Central memory CD4-positive, alpha-beta T cell (primary cell): ENCODE results near the gene LYRM4.
"Not testable (repeated sequence)": the region's sequence is repeated elsewhere in the genome, so short reads cannot be mapped to it uniquely, and the experiment has no call there.

Experiments
- DNase-seq: peaks from one replicate; pipeline ENCODE4 v3.0.0; 2022

LYRM4 gene

DNA sequence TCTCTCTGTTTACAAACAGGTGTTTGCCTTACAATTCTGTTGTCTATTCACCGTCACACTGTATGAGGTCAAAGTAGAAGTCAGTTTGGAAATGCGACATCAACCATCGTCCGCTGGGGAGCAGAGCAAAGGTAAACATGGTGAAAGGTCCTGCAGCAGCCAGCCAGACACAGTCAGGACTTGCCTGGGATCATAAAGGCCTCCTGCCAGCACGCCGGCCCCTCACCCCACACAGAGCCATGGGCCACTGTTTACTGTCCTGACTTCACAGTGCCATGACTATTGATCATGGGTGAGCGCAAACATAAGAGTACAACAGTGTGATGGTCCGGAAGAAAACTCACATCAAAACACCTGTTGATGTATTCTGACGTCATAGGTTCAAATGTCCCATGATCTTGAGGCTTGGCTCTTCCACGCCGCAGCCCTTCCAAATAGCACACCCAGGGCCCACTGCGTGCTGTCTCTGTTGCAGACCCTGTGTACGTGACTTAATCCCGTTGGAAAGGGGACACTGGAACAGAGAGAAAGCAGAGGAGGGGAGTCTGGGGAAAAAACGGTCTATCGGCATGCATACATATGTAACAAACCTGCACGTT, 192.5 kb downstream of the LYRM4 start:
- no peak for DNase-seq

DNA sequence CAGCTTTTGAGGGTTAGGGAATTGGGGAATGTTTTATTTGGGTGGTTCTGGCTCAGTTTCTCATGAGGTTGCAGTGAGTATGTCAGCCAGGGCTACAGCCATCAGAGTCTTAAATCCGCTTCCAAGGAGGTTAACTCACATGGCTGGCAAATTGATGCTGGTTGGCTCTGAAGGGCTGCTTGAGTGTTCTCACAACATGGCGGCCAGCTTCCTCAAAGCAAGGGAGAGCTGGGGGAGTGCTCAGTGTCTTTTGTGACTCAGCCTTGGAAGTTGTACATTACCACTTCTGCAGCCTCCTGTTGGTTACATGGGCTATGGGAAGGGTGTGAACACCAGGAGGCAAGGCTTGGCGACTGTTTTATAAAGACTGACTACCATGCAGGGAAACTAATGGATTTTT, 193.4 kb downstream of the LYRM4 start:
- DNase-seq = no peak

DNA sequence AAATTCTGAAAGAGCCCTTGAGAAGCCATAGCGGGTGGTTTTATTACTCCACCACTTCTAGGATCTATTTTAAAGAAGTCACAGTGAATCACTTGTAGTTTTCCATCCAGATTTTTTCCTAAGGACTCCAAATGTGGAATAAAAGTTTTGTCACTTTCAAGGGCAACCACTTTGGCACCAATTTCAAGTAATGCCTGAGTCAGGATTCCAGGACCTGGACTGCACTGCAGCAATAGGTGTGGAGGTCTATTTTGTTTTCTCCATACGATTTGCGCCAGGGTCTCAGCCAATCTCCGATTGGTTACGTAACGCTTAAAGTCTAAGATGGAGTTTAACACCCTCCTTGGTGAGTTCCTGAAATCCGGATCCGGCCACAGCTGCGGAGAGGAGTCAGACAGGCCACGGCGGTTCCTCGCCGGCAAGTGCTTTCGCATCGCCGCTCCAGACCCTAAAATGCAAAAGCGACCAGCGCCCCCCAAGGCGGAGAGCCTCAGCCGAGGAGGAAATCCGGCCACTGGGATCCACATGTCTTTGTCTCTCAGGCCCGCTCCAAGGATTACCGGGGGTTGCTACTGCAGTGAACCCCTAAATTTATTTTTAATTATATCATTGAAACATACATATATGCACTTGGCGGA, 194.2 kb downstream of the LYRM4 start:
- DNase-seq = no peak

DNA sequence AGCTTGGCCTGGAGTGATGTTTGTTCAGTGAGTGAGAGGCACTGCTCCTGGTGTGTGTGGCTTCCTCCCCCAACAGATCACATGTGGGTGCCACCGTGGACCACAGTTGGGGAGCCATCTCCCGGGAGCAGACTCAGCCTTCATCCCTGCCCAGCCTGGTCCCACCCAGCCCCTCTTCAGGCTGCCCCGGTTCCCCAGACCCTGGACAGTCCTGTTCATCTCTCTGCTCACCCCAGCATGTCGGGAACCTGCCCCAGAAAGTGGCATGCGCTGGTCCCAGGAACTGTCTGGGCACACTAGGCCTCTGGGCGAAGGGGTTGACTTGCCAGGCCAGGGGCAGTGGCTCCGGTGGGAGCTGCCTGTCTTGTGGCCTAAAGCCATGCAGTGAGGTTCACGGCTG, 197.1 kb downstream of the LYRM4 start:
- no peak for DNase-seq

DNA sequence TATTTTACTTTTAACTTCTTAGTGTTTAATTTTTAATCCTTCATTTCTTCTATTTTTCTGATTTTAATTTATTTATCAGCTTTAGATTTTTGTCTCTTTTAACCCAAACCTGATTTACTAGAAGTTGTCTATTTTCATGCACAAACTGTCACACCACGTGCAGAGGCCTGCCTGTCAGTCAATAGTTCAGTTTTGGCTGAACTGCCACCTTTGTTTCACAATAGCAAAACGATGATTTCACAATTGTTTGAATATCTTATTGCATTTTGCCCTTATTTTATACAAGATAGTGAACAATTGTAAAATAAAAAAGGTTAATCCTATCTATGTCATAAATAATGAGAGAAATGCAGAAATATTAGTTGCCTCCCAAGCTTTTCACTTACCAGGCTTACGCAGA, 199.6 kb downstream of the LYRM4 start:
- DNase-seq = no peak

DNA sequence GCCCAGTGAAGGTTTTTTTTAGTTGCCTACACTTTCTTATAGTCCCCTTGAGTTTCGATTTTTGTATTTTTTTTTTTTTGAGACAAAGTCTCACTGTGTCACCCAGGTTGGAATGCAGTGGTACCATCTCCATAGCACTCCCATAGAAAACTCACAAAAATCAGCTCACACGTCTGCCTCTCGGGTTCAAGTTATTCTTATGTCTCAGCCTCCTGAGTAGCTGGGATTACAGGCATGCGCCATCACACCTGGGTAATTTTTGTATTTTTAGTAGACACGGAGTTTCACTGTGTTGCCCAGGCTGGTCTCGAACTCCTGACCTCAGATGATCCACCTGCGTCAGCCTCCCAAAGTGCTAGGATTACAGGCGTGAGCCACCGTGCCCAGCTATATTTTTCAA, 200.3 kb downstream of the LYRM4 start:
- DNase-seq = not testable (repeated sequence)

DNA sequence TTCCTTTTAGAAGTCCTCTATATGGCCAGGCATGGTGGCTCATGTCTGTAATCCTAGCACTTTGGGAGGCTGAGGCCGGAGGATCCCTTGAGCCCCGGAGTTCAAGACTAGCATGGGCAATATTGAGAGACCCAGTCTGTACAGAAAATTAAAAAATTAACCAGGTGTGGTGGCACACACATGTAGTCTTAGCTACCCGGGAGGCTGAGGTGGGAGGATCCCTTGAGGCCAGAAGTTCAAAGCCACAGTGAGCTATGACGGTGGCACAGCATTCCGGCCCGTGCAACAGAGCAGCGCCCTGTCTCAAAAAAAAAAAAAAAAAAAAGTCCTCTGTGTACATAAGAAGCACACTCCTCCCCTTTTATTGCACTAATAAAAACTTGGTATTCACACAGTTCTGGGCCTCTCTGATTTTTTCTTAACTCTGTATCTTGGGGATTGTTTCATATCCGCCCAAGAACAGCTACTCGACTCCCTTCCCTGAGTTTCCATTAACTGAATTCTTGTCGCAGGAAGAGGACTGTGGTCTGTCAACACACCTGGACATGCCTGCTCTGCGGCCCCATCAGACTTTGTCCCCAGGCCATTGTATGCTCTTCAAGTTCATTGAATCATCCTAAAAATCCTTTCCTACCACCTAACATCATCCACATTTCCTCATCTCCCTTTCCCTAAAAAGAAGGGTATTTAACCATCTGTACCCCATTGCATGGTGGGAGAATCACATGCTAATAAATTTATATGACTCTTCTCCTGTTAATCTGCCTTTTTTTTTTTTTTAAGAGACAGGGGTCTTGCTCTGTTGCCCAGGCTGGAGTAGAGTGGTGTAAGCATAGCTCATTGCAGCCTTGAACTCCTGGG, 201.5 kb downstream of the LYRM4 start:
- DNase-seq = no peak
